Measurements from ENCODE around the gene AHCYL2.

DNA sequence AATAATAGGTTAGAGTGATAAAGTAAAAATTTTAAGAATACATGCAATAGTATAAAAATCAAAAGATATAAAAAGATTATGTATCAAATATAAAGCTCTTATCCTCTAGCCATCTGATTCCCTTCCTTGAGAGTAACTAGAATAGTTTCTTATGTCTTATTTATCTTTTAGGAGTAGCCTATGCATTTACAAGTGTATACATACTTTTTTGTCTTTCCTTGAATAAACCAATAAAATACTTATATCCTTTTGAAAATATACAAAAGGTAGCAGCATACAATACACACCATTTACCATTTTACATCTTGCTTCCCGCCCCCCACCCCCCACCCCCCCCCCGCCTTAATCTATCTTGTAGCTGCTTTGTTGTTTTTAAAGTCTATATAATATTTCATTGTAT lies 31.4 kb downstream of the AHCYL2 start:
- TF ChIP-seq, protein P1, sequence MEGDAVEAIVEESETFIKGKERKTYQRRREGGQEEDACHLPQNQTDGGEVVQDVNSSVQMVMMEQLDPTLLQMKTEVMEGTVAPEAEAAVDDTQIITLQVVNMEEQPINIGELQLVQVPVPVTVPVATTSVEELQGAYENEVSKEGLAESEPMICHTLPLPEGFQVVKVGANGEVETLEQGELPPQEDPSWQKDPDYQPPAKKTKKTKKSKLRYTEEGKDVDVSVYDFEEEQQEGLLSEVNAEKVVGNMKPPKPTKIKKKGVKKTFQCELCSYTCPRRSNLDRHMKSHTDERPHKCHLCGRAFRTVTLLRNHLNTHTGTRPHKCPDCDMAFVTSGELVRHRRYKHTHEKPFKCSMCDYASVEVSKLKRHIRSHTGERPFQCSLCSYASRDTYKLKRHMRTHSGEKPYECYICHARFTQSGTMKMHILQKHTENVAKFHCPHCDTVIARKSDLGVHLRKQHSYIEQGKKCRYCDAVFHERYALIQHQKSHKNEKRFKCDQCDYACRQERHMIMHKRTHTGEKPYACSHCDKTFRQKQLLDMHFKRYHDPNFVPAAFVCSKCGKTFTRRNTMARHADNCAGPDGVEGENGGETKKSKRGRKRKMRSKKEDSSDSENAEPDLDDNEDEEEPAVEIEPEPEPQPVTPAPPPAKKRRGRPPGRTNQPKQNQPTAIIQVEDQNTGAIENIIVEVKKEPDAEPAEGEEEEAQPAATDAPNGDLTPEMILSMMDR (IDR thresholded peaks at IDR 0.05): no peak
- TF ChIP-seq TCF7L2 (IDR thresholded peaks at IDR 0.05; ENCODE audit: low read depth, low read length) (no peak), POLR2AphosphoS5 (IDR thresholded peaks at IDR 0.05; ENCODE audit: low read depth, low read length) (no peak), SIN3A (IDR thresholded peaks at IDR 0.05; ENCODE audit: borderline replicate concordance, insufficient read depth, low read depth, low read length) (no peak)
